ENCODE data around the gene TMX2. TPM values are rescaled to one million over a fixed set of nuclear protein-coding genes. Genes with fewer than 3 reads are reported as not detected.

TMX2 gene
- total and polyA plus RNA-seq, 9 of the 15 experiments (the other 6 are each of a cell fraction or from before 2014, with no cell fraction given) = 176 to 433 (median 227) TPM

- TF ChIP-seq TOE1 (IDR thresholded peaks at IDR 0.05; ENCODE audit: borderline replicate concordance) (0 out of 2 replicates have a peak, but pooled peaks have one; percentile 36), TOE1 (CRISPR knock-in tag; IDR thresholded peaks at IDR 0.05; ENCODE audit: borderline replicate concordance, low read depth) (peak; percentile 94; the same call in 1 of the 2 replicates), JUN (IDR thresholded peaks at IDR 0.05; ENCODE audit: borderline replicate concordance, low read depth, low read length) (peak; percentile 10; the same call in 1 of the 2 replicates), JUN (CRISPR knock-in tag; IDR thresholded peaks at IDR 0.05; ENCODE audit: borderline replicate concordance) (no peak), SRSF9 (IDR thresholded peaks at IDR 0.05; ENCODE audit: borderline replicate concordance, low read depth, low read length) (no peak), U2AF2 (optimal IDR thresholded peaks at IDR 0.05; ENCODE audit: low read depth, low read length) (no peak), CBX8 (IDR thresholded peaks at IDR 0.05; ENCODE audit: borderline replicate concordance, extremely low read depth, low read depth, low read length, poor library complexity, severe bottlenecking) (no peak), ASH1L (IDR thresholded peaks at IDR 0.05; ENCODE audit: borderline replicate concordance, low read depth, partially characterized antibody) (peak; percentile 94), TSHZ1 (CRISPR knock-in tag; IDR thresholded peaks at IDR 0.05) (no peak), POLR2AphosphoS2 (IDR thresholded peaks at IDR 0.05; ENCODE audit: low read length) (no peak), E2F3 (CRISPR knock-in tag; IDR thresholded peaks at IDR 0.05) (no peak), KLF1 (tag; IDR thresholded peaks at IDR 0.05) (no peak), ZBTB33 (CRISPR knock-in tag; IDR thresholded peaks at IDR 0.05) (no peak), SUPT5H (IDR thresholded peaks at IDR 0.05) (peak; percentile 92), ETV6 (IDR thresholded peaks at IDR 0.05; ENCODE audit: borderline replicate concordance in 1 of 2, low read depth in 2 of 2, low read length in 1 of 2) (no peak), ETV6 (CRISPR knock-in tag; IDR thresholded peaks at IDR 0.05; ENCODE audit: borderline replicate concordance) (0 out of 2 replicates have a peak, but pooled peaks have one; percentile 57), THRAP3 (IDR thresholded peaks at IDR 0.05; ENCODE audit: borderline replicate concordance) (no peak), SMAD4 (CRISPR knock-in tag; conservative IDR thresholded peaks at IDR 0.05) (no peak), NBN (IDR thresholded peaks at IDR 0.05; ENCODE audit: low read depth) (no peak), HBP1 (CRISPR knock-in tag; IDR thresholded peaks at IDR 0.05) (peak; percentile 62; the same call in 1 of the 2 replicates), HDAC2 (IDR thresholded peaks at IDR 0.05) (peak; percentile 57; the same call in 1 of the 2 replicates)
Observed at GRCh38 chr11:57712256-57713150, at the start of gene TMX2 (continued).
